HepG2 (cell line): ENCODE measurements around the gene FOXA3. TPM values are rescaled to one million over a fixed set of nuclear protein-coding genes. Genes with fewer than 3 reads are reported as not detected.

Source experiments
- ELF4 ChIP-seq: sonication (generic); formaldehyde crosslinking; IDR thresholded peaks from 2 replicates; pipeline ENCODE4 v1.5.0; 2020; ENCODE audit warnings: missing genetic modification reagents, mild to moderate bottlenecking, moderate library complexity, borderline replicate concordance
- IRX3 ChIP-seq: sonication (generic); formaldehyde crosslinking; IDR thresholded peaks from 2 replicates; pipeline ENCODE4 v1.8.1; 2023; ENCODE audit warnings: mild to moderate bottlenecking, low read depth, missing genetic modification reagents, borderline replicate concordance
- JUNB ChIP-seq: sonication (generic); formaldehyde crosslinking; IDR thresholded peaks from 2 replicates; pipeline ENCODE4 v1.8.0; 2022; ENCODE audit warnings: missing genetic modification reagents, mild to moderate bottlenecking, borderline replicate concordance
- PITX1 ChIP-seq: sonication (generic); formaldehyde crosslinking; IDR thresholded peaks from 2 replicates; pipeline ENCODE4 v1.5.1; 2020; ENCODE audit warnings: mild to moderate bottlenecking, missing genetic modification reagents
- TBX3 ChIP-seq: fragments of 450-650 bp; IDR thresholded peaks from 2 replicates; pipeline ENCODE4 v1.6.1; 2017; ENCODE audit warnings: antibody characterized with exemption, mild to moderate bottlenecking, inconsistent platforms, borderline replicate concordance
- ZNF253 ChIP-seq: sonication (generic); formaldehyde crosslinking; IDR thresholded peaks from 2 replicates; pipeline ENCODE4 v1.8.0; 2022; ENCODE audit warnings: mild to moderate bottlenecking, missing genetic modification reagents, borderline replicate concordance
- polyA plus RNA-seq, 8 experiments: library from polyadenylated mRNA; depleted of rRNA in 3 of 8; stranded (reverse) in 7 of 8; unstranded in 1 of 8; fragments of >200 nt; fragmentation: Illumina TruSeq in 4 of 8; extraction: Trizol in 4 of 8; gene quantifications; 2 replicates each; pipeline versions ENCODE4 v1.2.1 to v1.2.3, GENCODE V29; 2011 to 2016; ENCODE audit warnings: low read depth in 4 of 8, missing spikeins in 1 of 8, mixed read lengths in 1 of 8; ENCODE audit not compliant: insufficient read depth in 1 of 8
- total RNA-seq, 5 experiments: library from RNA; depleted of rRNA; stranded (reverse); fragments of >200 nt; fragmentation: Illumina TruSeq; extraction: Trizol; gene quantifications; 2 replicates each; pipeline ENCODE4 v1.2.3, GENCODE V29; 2016; ENCODE audit warnings: low read depth in 1 of 5
- TF ChIP-seq, protein P1 (sequence below): sonication (generic); formaldehyde crosslinking; conservative IDR thresholded peaks from 2 replicates; pipeline ENCODE4 v1.4.0; 2020; ENCODE audit warnings: missing genetic modification reagents
- TF ChIP-seq, protein P2 (sequence below), 2 experiments: fragments of 450-650 bp in 1 of 2; sonication (generic) in 1 of 2; formaldehyde crosslinking in 1 of 2; IDR thresholded peaks; 2 replicates each; pipeline versions ENCODE4 v1.6.1 to v1.8.0; 2016 to 2022; ENCODE audit warnings: antibody characterized with exemption in 1 of 2, mild to moderate bottlenecking in 1 of 2, missing genetic modification reagents in 1 of 2
- TF ChIP-seq, protein P3 (sequence below): sonication (generic); formaldehyde crosslinking; IDR thresholded peaks from 2 replicates; pipeline ENCODE4 v1.4.0; 2020; ENCODE audit warnings: low read depth, missing genetic modification reagents
- TF ChIP-seq, protein P4 (sequence below): sonication (generic); formaldehyde crosslinking; IDR thresholded peaks from 2 replicates; pipeline ENCODE4 v1.9.0; 2021; ENCODE audit warnings: missing genetic modification reagents, mild to moderate bottlenecking, borderline replicate concordance

FOXA3 gene
- total and polyA plus RNA-seq, 2 of the 13 experiments (the other 11 are each of a cell fraction or from before 2014, with no cell fraction given), result 29.8 to 47.6 TPM

GRCh38 chr19:45862564-45863334, 1.4 kb upstream of the FOXA3 start, which contains the start of gene SYMPK (continued):
- TF ChIP-seq, protein P1, sequence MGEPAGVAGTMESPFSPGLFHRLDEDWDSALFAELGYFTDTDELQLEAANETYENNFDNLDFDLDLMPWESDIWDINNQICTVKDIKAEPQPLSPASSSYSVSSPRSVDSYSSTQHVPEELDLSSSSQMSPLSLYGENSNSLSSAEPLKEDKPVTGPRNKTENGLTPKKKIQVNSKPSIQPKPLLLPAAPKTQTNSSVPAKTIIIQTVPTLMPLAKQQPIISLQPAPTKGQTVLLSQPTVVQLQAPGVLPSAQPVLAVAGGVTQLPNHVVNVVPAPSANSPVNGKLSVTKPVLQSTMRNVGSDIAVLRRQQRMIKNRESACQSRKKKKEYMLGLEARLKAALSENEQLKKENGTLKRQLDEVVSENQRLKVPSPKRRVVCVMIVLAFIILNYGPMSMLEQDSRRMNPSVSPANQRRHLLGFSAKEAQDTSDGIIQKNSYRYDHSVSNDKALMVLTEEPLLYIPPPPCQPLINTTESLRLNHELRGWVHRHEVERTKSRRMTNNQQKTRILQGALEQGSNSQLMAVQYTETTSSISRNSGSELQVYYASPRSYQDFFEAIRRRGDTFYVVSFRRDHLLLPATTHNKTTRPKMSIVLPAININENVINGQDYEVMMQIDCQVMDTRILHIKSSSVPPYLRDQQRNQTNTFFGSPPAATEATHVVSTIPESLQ (CRISPR knock-in tag), result no peak
- TF ChIP-seq ZNF253 (CRISPR knock-in tag) (no peak), IRX3 (CRISPR knock-in tag) (no peak), PITX1 (CRISPR knock-in tag) (no peak), TBX3 (no peak), JUNB (CRISPR knock-in tag) (no peak), ELF4 (CRISPR knock-in tag) (peak; percentile 95; the same call in 1 of the 2 replicates)
- TF ChIP-seq, protein P2, sequence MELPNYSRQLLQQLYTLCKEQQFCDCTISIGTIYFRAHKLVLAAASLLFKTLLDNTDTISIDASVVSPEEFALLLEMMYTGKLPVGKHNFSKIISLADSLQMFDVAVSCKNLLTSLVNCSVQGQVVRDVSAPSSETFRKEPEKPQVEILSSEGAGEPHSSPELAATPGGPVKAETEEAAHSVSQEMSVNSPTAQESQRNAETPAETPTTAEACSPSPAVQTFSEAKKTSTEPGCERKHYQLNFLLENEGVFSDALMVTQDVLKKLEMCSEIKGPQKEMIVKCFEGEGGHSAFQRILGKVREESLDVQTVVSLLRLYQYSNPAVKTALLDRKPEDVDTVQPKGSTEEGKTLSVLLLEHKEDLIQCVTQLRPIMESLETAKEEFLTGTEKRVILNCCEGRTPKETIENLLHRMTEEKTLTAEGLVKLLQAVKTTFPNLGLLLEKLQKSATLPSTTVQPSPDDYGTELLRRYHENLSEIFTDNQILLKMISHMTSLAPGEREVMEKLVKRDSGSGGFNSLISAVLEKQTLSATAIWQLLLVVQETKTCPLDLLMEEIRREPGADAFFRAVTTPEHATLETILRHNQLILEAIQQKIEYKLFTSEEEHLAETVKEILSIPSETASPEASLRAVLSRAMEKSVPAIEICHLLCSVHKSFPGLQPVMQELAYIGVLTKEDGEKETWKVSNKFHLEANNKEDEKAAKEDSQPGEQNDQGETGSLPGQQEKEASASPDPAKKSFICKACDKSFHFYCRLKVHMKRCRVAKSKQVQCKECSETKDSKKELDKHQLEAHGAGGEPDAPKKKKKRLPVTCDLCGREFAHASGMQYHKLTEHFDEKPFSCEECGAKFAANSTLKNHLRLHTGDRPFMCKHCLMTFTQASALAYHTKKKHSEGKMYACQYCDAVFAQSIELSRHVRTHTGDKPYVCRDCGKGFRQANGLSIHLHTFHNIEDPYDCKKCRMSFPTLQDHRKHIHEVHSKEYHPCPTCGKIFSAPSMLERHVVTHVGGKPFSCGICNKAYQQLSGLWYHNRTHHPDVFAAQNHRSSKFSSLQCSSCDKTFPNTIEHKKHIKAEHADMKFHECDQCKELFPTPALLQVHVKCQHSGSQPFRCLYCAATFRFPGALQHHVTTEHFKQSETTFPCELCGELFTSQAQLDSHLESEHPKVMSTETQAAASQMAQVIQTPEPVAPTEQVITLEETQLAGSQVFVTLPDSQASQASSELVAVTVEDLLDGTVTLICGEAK (IDR thresholded peaks at IDR 0.05), result peak; percentile 61; the same call in 1 of the 2 replicates
- TF ChIP-seq, protein P2 (CRISPR knock-in tag; IDR thresholded peaks at IDR 0.05), result peak; percentile 70; the same call in 1 of the 2 replicates
- TF ChIP-seq, protein P3, sequence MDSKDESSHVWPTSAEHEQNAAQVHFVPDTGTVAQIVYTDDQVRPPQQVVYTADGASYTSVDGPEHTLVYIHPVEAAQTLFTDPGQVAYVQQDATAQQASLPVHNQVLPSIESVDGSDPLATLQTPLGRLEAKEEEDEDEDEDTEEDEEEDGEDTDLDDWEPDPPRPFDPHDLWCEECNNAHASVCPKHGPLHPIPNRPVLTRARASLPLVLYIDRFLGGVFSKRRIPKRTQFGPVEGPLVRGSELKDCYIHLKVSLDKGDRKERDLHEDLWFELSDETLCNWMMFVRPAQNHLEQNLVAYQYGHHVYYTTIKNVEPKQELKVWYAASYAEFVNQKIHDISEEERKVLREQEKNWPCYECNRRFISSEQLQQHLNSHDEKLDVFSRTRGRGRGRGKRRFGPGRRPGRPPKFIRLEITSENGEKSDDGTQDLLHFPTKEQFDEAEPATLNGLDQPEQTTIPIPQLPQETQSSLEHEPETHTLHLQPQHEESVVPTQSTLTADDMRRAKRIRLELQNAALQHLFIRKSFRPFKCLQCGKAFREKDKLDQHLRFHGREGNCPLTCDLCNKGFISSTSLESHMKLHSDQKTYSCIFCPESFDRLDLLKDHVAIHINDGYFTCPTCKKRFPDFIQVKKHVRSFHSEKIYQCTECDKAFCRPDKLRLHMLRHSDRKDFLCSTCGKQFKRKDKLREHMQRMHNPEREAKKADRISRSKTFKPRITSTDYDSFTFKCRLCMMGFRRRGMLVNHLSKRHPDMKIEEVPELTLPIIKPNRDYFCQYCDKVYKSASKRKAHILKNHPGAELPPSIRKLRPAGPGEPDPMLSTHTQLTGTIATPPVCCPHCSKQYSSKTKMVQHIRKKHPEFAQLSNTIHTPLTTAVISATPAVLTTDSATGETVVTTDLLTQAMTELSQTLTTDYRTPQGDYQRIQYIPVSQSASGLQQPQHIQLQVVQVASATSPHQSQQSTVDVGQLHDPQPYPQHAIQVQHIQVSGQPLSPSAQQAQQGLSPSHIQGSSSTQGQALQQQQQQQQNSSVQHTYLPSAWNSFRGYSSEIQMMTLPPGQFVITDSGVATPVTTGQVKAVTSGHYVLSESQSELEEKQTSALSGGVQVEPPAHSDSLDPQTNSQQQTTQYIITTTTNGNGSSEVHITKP (CRISPR knock-in tag), result peak; percentile 67; the same call in 1 of the 2 replicates
- TF ChIP-seq, protein P4, sequence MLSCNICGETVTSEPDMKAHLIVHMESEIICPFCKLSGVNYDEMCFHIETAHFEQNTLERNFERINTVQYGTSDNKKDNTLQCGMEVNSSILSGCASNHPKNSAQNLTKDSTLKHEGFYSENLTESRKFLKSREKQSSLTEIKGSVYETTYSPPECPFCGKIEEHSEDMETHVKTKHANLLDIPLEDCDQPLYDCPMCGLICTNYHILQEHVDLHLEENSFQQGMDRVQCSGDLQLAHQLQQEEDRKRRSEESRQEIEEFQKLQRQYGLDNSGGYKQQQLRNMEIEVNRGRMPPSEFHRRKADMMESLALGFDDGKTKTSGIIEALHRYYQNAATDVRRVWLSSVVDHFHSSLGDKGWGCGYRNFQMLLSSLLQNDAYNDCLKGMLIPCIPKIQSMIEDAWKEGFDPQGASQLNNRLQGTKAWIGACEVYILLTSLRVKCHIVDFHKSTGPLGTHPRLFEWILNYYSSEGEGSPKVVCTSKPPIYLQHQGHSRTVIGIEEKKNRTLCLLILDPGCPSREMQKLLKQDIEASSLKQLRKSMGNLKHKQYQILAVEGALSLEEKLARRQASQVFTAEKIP (CRISPR knock-in tag), result no peak
